GM12878 (cell line): ENCODE measurements around the gene UBR3. TPM values are rescaled to one million over a fixed set of nuclear protein-coding genes. Genes with fewer than 3 reads are reported as not detected.

Experiments
- BCLAF1 ChIP-seq: fragments of 450-650 bp; IDR thresholded peaks from 2 replicates; pipeline ENCODE4 v1.6.1; 2017; ENCODE audit warnings: antibody characterized with exemption, mild to moderate bottlenecking, moderate library complexity
- CBFB ChIP-seq: IDR thresholded peaks from 2 replicates; pipeline ENCODE4 v1.6.1; 2016; ENCODE audit warnings: antibody characterized with exemption, low read depth
- EP300 ChIP-seq, 2 experiments: fragments of 150-350 bp in 1 of 2; IDR thresholded peaks; 2 replicates each; pipeline ENCODE4 v1.6.1; 2011 to 2012; ENCODE audit warnings: low read depth in 2 of 2, low read length in 2 of 2, borderline replicate concordance in 1 of 2, improper control_type of control experiment in 1 of 2, inconsistent platforms in 1 of 2; ENCODE audit not compliant: control insufficient read depth in 1 of 2
- ESRRA ChIP-seq: IDR thresholded peaks from 2 replicates; pipeline ENCODE4 v1.6.1; 2012; ENCODE audit warnings: mild to moderate bottlenecking, low read length, improper control_type of control experiment
- ETV6 ChIP-seq, 2 experiments: fragments of 450-650 bp in 1 of 2; IDR thresholded peaks in 1 of 2; conservative IDR thresholded peaks in 1 of 2; 2 replicates each; pipeline ENCODE4 v1.6.1; 2014; ENCODE audit warnings: antibody characterized with exemption in 1 of 2, borderline replicate concordance in 1 of 2, low read depth in 1 of 2, mild to moderate bottlenecking in 1 of 2, moderate library complexity in 1 of 2
- HDGF ChIP-seq: fragments of 450-650 bp; IDR thresholded peaks from 2 replicates; pipeline ENCODE4 v1.6.1; 2016; ENCODE audit warnings: antibody characterized with exemption
- IRF4 ChIP-seq: IDR thresholded peaks from 2 replicates; pipeline ENCODE4 v1.6.1; 2011; ENCODE audit warnings: low read depth, low read length
- IRF5 ChIP-seq: fragments of 450-650 bp; IDR thresholded peaks from 2 replicates; pipeline ENCODE4 v1.6.1; 2017; ENCODE audit warnings: borderline replicate concordance
- NFYA ChIP-seq: IDR thresholded peaks from 2 replicates; pipeline ENCODE4 v1.6.1; 2011; ENCODE audit warnings: low read depth, mild to moderate bottlenecking, low read length, improper control_type of control experiment, borderline replicate concordance
- PKNOX1 ChIP-seq: fragments of 450-650 bp; IDR thresholded peaks from 2 replicates; pipeline ENCODE4 v1.6.1; 2016; ENCODE audit warnings: mild to moderate bottlenecking
- POU2F2 ChIP-seq: IDR thresholded peaks from 3 replicates; pipeline ENCODE4 v1.6.1; 2011; ENCODE audit warnings: low read depth, mild to moderate bottlenecking, low read length, borderline replicate concordance
- RBBP5 ChIP-seq: fragments of 200-600 bp; sonication (generic); conservative IDR thresholded peaks from 2 replicates; pipeline ENCODE4 v1.6.1; 2016
- SPI1 ChIP-seq: IDR thresholded peaks from 2 replicates; pipeline ENCODE4 v1.6.1; 2011; ENCODE audit warnings: low read depth, mild to moderate bottlenecking, low read length, moderate library complexity, borderline replicate concordance; ENCODE audit not compliant: insufficient read depth
- SUZ12 ChIP-seq: fragments of 200-600 bp; sonication (generic); IDR thresholded peaks from one replicate; pipeline ENCODE4 v1.6.1; 2018; ENCODE audit warnings: antibody characterized with exemption, mild to moderate bottlenecking; ENCODE audit not compliant: unreplicated experiment
- TAF1 ChIP-seq: IDR thresholded peaks from 2 replicates; pipeline ENCODE4 v1.6.1; 2011; ENCODE audit warnings: mild to moderate bottlenecking, low read depth, low read length, borderline replicate concordance
- ZNF207 ChIP-seq: fragments of 450-650 bp; IDR thresholded peaks from 2 replicates; pipeline ENCODE4 v1.6.1; 2014; ENCODE audit warnings: antibody characterized with exemption, mild to moderate bottlenecking, borderline replicate concordance
- polyA plus RNA-seq, 11 experiments: library from polyadenylated mRNA; depleted of rRNA in 4 of 11; unstranded in 6 of 11; stranded (reverse) in 5 of 11; fragments of >200 nt; fragmentation: Nextera tagmentation in 4 of 11; fragmentation: Illumina TruSeq in 1 of 11; extraction: Ambion mirVana in 4 of 11; extraction: Trizol in 1 of 11; gene quantifications; 1 replicate in 1 of 11; 2 replicates in 10 of 11; pipeline versions ENCODE4 v1.2.1 to v1.2.3, GENCODE V29; 2011 to 2016; ENCODE audit warnings: inconsistent platforms in 2 of 11, missing spikeins in 2 of 11, low read depth in 1 of 11
- total RNA-seq, 4 experiments: library from RNA; depleted of rRNA in 3 of 4; stranded (reverse); fragments of >200 nt in 3 of 4; fragmentation: Illumina TruSeq in 1 of 4; extraction: Trizol in 1 of 4; gene quantifications; 2 replicates each; pipeline versions ENCODE4 v1.2.1 to v1.2.3, GENCODE V29; 2013 to 2021

The UBR3 gene
- total and polyA plus RNA-seq, 10 of the 15 experiments (the other 5 are each of a cell fraction or from before 2014, with no cell fraction given): 3.8 to 22.9 (median 11.2) TPM

GRCh38 chr2:169946546-169946945, 119.3 kb downstream of the UBR3 start (continued):
- TF ChIP-seq SPI1 (no peak), IRF4 (no peak), ZNF207 (no peak), RBBP5 (no peak), BCLAF1 (no peak), EP300 (IDR thresholded peaks at IDR 0.05; ENCODE audit: borderline replicate concordance in 1 of 2, control insufficient read depth in 1 of 2, low read depth in 2 of 2, low read length in 2 of 2) (no peak), CBFB (no peak), IRF5 (no peak), NFYA (no peak), ETV6 (conservative IDR thresholded peaks at IDR 0.05 in 1 of 2, IDR thresholded peaks at IDR 0.05 in 1 of 2; ENCODE audit: borderline replicate concordance in 1 of 2, low read depth in 1 of 2) (no peak), TAF1 (no peak), ESRRA (no peak), PKNOX1 (no peak), POU2F2 (no peak), HDGF (no peak), SUZ12 (no peak)
